Thyroid gland (tissue), 4 donors: Measurements from ENCODE around the gene FRS3. TPM values are rescaled to one million over a fixed set of nuclear protein-coding genes. Genes with fewer than 3 reads are reported as not detected.
A peak's percentile ranks its signal among the peaks of the same experiment; 100 is the strongest.

Source experiments
- DNase-seq, 2 donors: peaks; one replicate each; pipeline ENCODE4 v3.0.0-alpha.2; 2019
- H3K27ac ChIP-seq, 3 donors: fragments of 200-600 bp; sonication (generic); 1 replicate in 2 of 3; 2 replicates in 1 of 3; pipeline ENCODE4 v1.5.1; 2016 to 2019; ENCODE audit warnings: mild to moderate bottlenecking in 1 of 3, moderate library complexity in 1 of 3
- H3K27me3 ChIP-seq: fragments of 200-600 bp; sonication (generic); one replicate; pipeline ENCODE4 v1.5.1; 2019
- H3K36me3 ChIP-seq, 2 donors: fragments of 200-600 bp; sonication (generic); one replicate each; pipeline ENCODE4 v1.5.1; 2016 to 2019
- H3K4me1 ChIP-seq, 2 donors: fragments of 200-600 bp; sonication (generic); one replicate each; pipeline ENCODE4 v1.5.1; 2017 to 2019
- H3K4me3 ChIP-seq, 3 donors: fragments of 200-600 bp; sonication (generic); replicated peaks in 1 of 3; 1 replicate in 2 of 3; 2 replicates in 1 of 3; pipeline ENCODE4 v1.5.1; 2016; ENCODE audit warnings: mild to moderate bottlenecking in 1 of 3
- H3K9me3 ChIP-seq: fragments of 200-600 bp; sonication (generic); one replicate; pipeline ENCODE4 v1.5.1; 2017
- CTCF ChIP-seq, 6 experiments: fragments of 200-600 bp in 3 of 6; fragments of 450-650 bp in 3 of 6; sonication (generic) in 3 of 6; IDR thresholded peaks; one replicate each; pipeline ENCODE4 v1.5.1; 2016 to 2019; ENCODE audit warnings: antibody characterized with exemption in 6 of 6, mild to moderate bottlenecking in 2 of 6, inconsistent platforms in 1 of 6, moderate library complexity in 1 of 6
- POLR2A ChIP-seq, 2 donors: fragments of 450-650 bp; IDR thresholded peaks; one replicate each; pipeline ENCODE4 v1.6.1; 2017; ENCODE audit warnings: antibody characterized with exemption in 2 of 2, mild to moderate bottlenecking in 2 of 2, moderate library complexity in 1 of 2
- WGBS, 2 donors: methylation state at CpG; one replicate each; pipeline ENCODE4 v1.1.5; 2017; 5-methylcytosine and 5-hydroxymethylcytosine counted together
- intact Hi-C: fragments of 100-400 bp; cut with DNase I; formaldehyde crosslinking; loops from one replicate; pipeline ENCODE4 v1.15.1; 2023
- total RNA-seq, 4 donors: library from RNA; depleted of rRNA; stranded (reverse); fragments of >200 nt; gene quantifications; one replicate each; pipeline ENCODE4 v1.2.3, GENCODE V29; 2016

The FRS3 gene
- 1 to 10 TPM; 4.0 to 6.7 (median 5.8) TPM for total RNA-seq

GRCh38 chr6:41779788-41780550 lies at the start of gene FRS3:
TSS of gene FRS3 (minus strand) at chr6:41779900. CDS start at chr6:41776987, 2,913 bp downstream.
- H3K4me3 ChIP-seq = peak within 1 kb of the TSS in 2 of 3 donors; percentile 30 to 66
- H3K4me1 ChIP-seq = peaks cover 20% of the 10 kb centered on the region in 2 donors
- no peaks in the 10 kb centered on the region for H3K27me3 ChIP-seq
- intact Hi-C loops = loop anchor here (5.0 to 10.0 kb wide), 4 partner anchors 43 to 435 kb away; partner anchors contain the start of genes MRPS10 and TFEB
- peaks cover 14% of the 10 kb centered on the region in 2 donors for H3K36me3 ChIP-seq
- peak within 1 kb of the TSS; percentile 83 to 86 (median 85) for H3K27ac ChIP-seq
- WGBS, 2 donors = 1% methylated on average over 31 to 35 of the region's 73 CpGs
- no peaks in the 10 kb centered on the region for H3K9me3 ChIP-seq
- DNase-seq = peak; percentile 98 to 99
- TF ChIP-seq CTCF (IDR thresholded peaks at IDR 0.05) (peak; percentile 70 to 99 (median 96)), POLR2A (IDR thresholded peaks at IDR 0.05) (peak in 1 of 2 donors; percentile 59)

GRCh38 chr6:41826343-41827022 lies 46.8 kb upstream of the FRS3 start:
- H3K27ac ChIP-seq = no peak overlapping the region
- no peaks in the 10 kb centered on the region for H3K4me1 ChIP-seq
- H3K4me3 ChIP-seq = no peak overlapping the region
- intact Hi-C loops = no loop called here
- no peak for DNase-seq
- TF ChIP-seq POLR2A (IDR thresholded peaks at IDR 0.05) (no peak), CTCF (IDR thresholded peaks at IDR 0.05) (no peak)
- no peaks in the 10 kb centered on the region for H3K36me3 ChIP-seq
- WGBS, 2 donors = 89 to 98% methylated on average over 2 of the region's 2 CpGs
- H3K27me3 ChIP-seq = no peaks in the 10 kb centered on the region
- H3K9me3 ChIP-seq = no peaks in the 10 kb centered on the region

- H3K36me3 ChIP-seq = no peaks in the 10 kb centered on the region
- no peak overlapping the region for H3K27ac ChIP-seq
- no peaks in the 10 kb centered on the region for H3K4me1 ChIP-seq
- H3K9me3 ChIP-seq = no peaks in the 10 kb centered on the region
- no peak for DNase-seq
- WGBS, 2 donors = 91 to 93% methylated on average over 13 of the region's 13 CpGs
- TF ChIP-seq POLR2A (IDR thresholded peaks at IDR 0.05) (no peak), CTCF (IDR thresholded peaks at IDR 0.05) (no peak)
- no peak overlapping the region for H3K4me3 ChIP-seq
- H3K27me3 ChIP-seq = no peaks in the 10 kb centered on the region
- intact Hi-C loops = no loop called here
Measured at GRCh38 chr6:41824571-41825569, 45.2 kb upstream of the FRS3 start.

- TF ChIP-seq CTCF (IDR thresholded peaks at IDR 0.05) = no peak
- no peak for TF ChIP-seq POLR2A (IDR thresholded peaks at IDR 0.05)
- no peak overlapping the region for H3K4me3 ChIP-seq
- intact Hi-C loops = no loop called here
- no peak for DNase-seq
- no peaks in the 10 kb centered on the region for H3K4me1 ChIP-seq
- H3K9me3 ChIP-seq = no peaks in the 10 kb centered on the region
- no peaks in the 10 kb centered on the region for H3K27me3 ChIP-seq
- 100% methylated on average over 1 of the region's 1 CpG for WGBS, 2 donors
- H3K27ac ChIP-seq = no peak overlapping the region
- H3K36me3 ChIP-seq = no peaks in the 10 kb centered on the region
Measured at GRCh38 chr6:41823178-41823577, 43.5 kb upstream of the FRS3 start.
